Activated effector memory CD4-positive, alpha-beta T cell treated with Interleukin-2 at 50 U/mL for 16 hours (primary cell): Measurements from ENCODE around the gene FBLIM1.
"Not testable (repeated sequence)": the region's sequence is repeated elsewhere in the genome, so short reads cannot be mapped to it uniquely, and the experiment has no call there.

Source experiments
- DNase-seq: peaks from one replicate; pipeline ENCODE4 v3.0.0-alpha.2; 2020

FBLIM1 gene

GRCh38 chr1:15825800-15826199 is 67.2 kb downstream of the FBLIM1 start:
- DNase-seq, result no peak

- DNase-seq, result no peak
Observed at GRCh38 chr1:15826810-15827507, 68.4 kb downstream of the FBLIM1 start.

GRCh38 chr1:15827567-15827966 is 69.0 kb downstream of the FBLIM1 start:
- not testable (repeated sequence) for DNase-seq

- not testable (repeated sequence) for DNase-seq
Observed at GRCh38 chr1:15828931-15829330, 70.3 kb downstream of the FBLIM1 start.

GRCh38 chr1:15830258-15830657 is 71.7 kb downstream of the FBLIM1 start:
- no peak for DNase-seq

GRCh38 chr1:15833069-15833679 is 74.6 kb downstream of the FBLIM1 start:
- peak; percentile 39 for DNase-seq

- no peak for DNase-seq
Observed at GRCh38 chr1:15833842-15834405, 75.3 kb downstream of the FBLIM1 start.

GRCh38 chr1:15834406-15835204 is 76.0 kb downstream of the FBLIM1 start:
- peak; percentile 85 for DNase-seq

GRCh38 chr1:15835205-15835740 is 76.7 kb downstream of the FBLIM1 start:
- no peak for DNase-seq

- DNase-seq, result peak; percentile 99
Observed at GRCh38 chr1:15835741-15836510, 77.3 kb downstream of the FBLIM1 start.
